Mucosa of rectum (tissue), 2 donors: ENCODE results near the gene RHOH.

Source experiments
- H3K27ac ChIP-seq, 2 donors: one replicate each; pipeline ENCODE4 v1.7.0; 2013; ENCODE audit warnings: inconsistent platforms in 2 of 2, low read depth in 2 of 2, low read length in 2 of 2
- H3K27me3 ChIP-seq, 2 donors: one replicate each; pipeline ENCODE4 v1.7.0; 2013; ENCODE audit warnings: low read length in 2 of 2; ENCODE audit not compliant: control insufficient read depth in 2 of 2, insufficient read depth in 2 of 2
- H3K36me3 ChIP-seq, 2 donors: one replicate each; pipeline ENCODE4 v1.7.0; 2013; ENCODE audit warnings: low read length in 2 of 2; ENCODE audit not compliant: control insufficient read depth in 2 of 2, insufficient read depth in 2 of 2
- H3K4me1 ChIP-seq, 2 donors: one replicate each; pipeline ENCODE4 v1.7.0; 2013; ENCODE audit warnings: low read length in 2 of 2, mild to moderate bottlenecking in 1 of 2; ENCODE audit not compliant: control insufficient read depth in 2 of 2, insufficient read depth in 2 of 2
- H3K4me3 ChIP-seq, 2 donors: one replicate each; pipeline ENCODE4 v1.7.0; 2013; ENCODE audit warnings: low read length in 2 of 2
- H3K9ac ChIP-seq, 2 donors: one replicate each; pipeline ENCODE4 v1.7.0; 2013; ENCODE audit warnings: low read length in 2 of 2, low read depth in 1 of 2, mild to moderate bottlenecking in 1 of 2
- H3K9me3 ChIP-seq, 2 donors: one replicate each; pipeline ENCODE4 v1.7.0; 2013; ENCODE audit warnings: low read length in 2 of 2; ENCODE audit not compliant: control insufficient read depth in 2 of 2
- donor health status: healthy.
- donor health status: Normal muscosa, but diverticular disease.

The RHOH gene

GRCh38 chr4:40232610-40233009 is 35.8 kb downstream of the RHOH start:
- H3K27me3 ChIP-seq = no peaks in the 10 kb centered on the region
- no peaks in the 10 kb centered on the region for H3K36me3 ChIP-seq
- H3K9ac ChIP-seq = no peak overlapping the region
- no peaks in the 10 kb centered on the region for H3K9me3 ChIP-seq
- H3K27ac ChIP-seq = no peak overlapping the region
- H3K4me3 ChIP-seq = no peak overlapping the region
- H3K4me1 ChIP-seq = no peaks in the 10 kb centered on the region

- Histone ChIP-seq H3K36me3 (no peaks in the 10 kb centered on the region), H3K27ac (no peak overlapping the region), H3K9ac (no peak overlapping the region), H3K4me1 (no peaks in the 10 kb centered on the region), H3K27me3 (no peaks in the 10 kb centered on the region), H3K9me3 (no peaks in the 10 kb centered on the region), H3K4me3 (no peak overlapping the region)
These were observed 36.4 kb downstream of the RHOH start for GRCh38 chr4:40233227-40233626.

GRCh38 chr4:40234519-40235039 is 37.7 kb downstream of the RHOH start:
- Histone ChIP-seq H3K4me1 (peaks cover 0 to 4% of the 10 kb centered on the region in 2 donors), H3K4me3 (no peak overlapping the region), H3K9me3 (no peaks in the 10 kb centered on the region), H3K27me3 (no peaks in the 10 kb centered on the region), H3K9ac (no peak overlapping the region), H3K36me3 (no peaks in the 10 kb centered on the region), H3K27ac (no peak overlapping the region)

GRCh38 chr4:40238008-40238699 is 41.3 kb downstream of the RHOH start:
- Histone ChIP-seq H3K27ac (peak overlapping the region in 1 of 2 donors; percentile 52), H3K9me3 (no peaks in the 10 kb centered on the region), H3K27me3 (no peaks in the 10 kb centered on the region), H3K4me1 (peaks cover 0 to 4% of the 10 kb centered on the region in 2 donors), H3K9ac (no peak overlapping the region), H3K4me3 (no peak overlapping the region), H3K36me3 (peaks cover 0 to under 1% of the 10 kb centered on the region in 2 donors)

GRCh38 chr4:40238700-40239548 is 42.1 kb downstream of the RHOH start:
- Histone ChIP-seq H3K4me1 (peaks cover 0 to 4% of the 10 kb centered on the region in 2 donors), H3K36me3 (peaks cover 0 to 7% of the 10 kb centered on the region in 2 donors), H3K27me3 (no peaks in the 10 kb centered on the region), H3K4me3 (peak overlapping the region in 1 of 2 donors; percentile 15), H3K9me3 (no peaks in the 10 kb centered on the region), H3K9ac (peak overlapping the region in 1 of 2 donors; percentile 34), H3K27ac (peak overlapping the region in 1 of 2 donors; percentile 52)

GRCh38 chr4:40240040-40240653 is 43.3 kb downstream of the RHOH start:
- H3K4me1 ChIP-seq = peaks cover 0 to 4% of the 10 kb centered on the region in 2 donors
- H3K4me3 ChIP-seq = no peak overlapping the region
- H3K9me3 ChIP-seq = no peaks in the 10 kb centered on the region
- peaks cover 0 to 2% of the 10 kb centered on the region in 2 donors for H3K27me3 ChIP-seq
- no peak overlapping the region for H3K27ac ChIP-seq
- peaks cover 0 to 7% of the 10 kb centered on the region in 2 donors for H3K36me3 ChIP-seq
- no peak overlapping the region for H3K9ac ChIP-seq

- Histone ChIP-seq H3K4me3 (no peak overlapping the region), H3K9ac (no peak overlapping the region), H3K27me3 (peaks cover 0 to 2% of the 10 kb centered on the region in 2 donors), H3K4me1 (peaks cover 0 to 4% of the 10 kb centered on the region in 2 donors), H3K36me3 (peaks cover 0 to 7% of the 10 kb centered on the region in 2 donors), H3K27ac (no peak overlapping the region), H3K9me3 (no peaks in the 10 kb centered on the region)
These were observed 44.2 kb downstream of the RHOH start for GRCh38 chr4:40241026-40241425.

- H3K27ac ChIP-seq = no peak overlapping the region
- no peak overlapping the region for H3K9ac ChIP-seq
- H3K4me1 ChIP-seq = peaks cover 3 to 4% of the 10 kb centered on the region in 2 donors
- no peak overlapping the region for H3K4me3 ChIP-seq
- no peaks in the 10 kb centered on the region for H3K9me3 ChIP-seq
- H3K36me3 ChIP-seq = peaks cover 0 to 7% of the 10 kb centered on the region in 2 donors
- H3K27me3 ChIP-seq = peaks cover 0 to 2% of the 10 kb centered on the region in 2 donors
These were observed 45.1 kb downstream of the RHOH start for GRCh38 chr4:40241941-40242340.

- peaks cover 3 to 4% of the 10 kb centered on the region in 2 donors for H3K4me1 ChIP-seq
These were observed 46.6 kb downstream of the RHOH start for GRCh38 chr4:40243386-40243948.

More at GRCh38 chr4:40243386-40243948, 46.6 kb downstream of the RHOH start:
- H3K4me3 ChIP-seq = peak overlapping the region in 1 of 2 donors; percentile 1
- peaks cover 0 to 2% of the 10 kb centered on the region in 2 donors for H3K27me3 ChIP-seq
- no peak overlapping the region for H3K9ac ChIP-seq
- H3K9me3 ChIP-seq = no peaks in the 10 kb centered on the region
- H3K27ac ChIP-seq = peak overlapping the region in 1 of 2 donors; percentile 6
- peaks cover 0 to 7% of the 10 kb centered on the region in 2 donors for H3K36me3 ChIP-seq
